Mesenchymal stem cell (in vitro differentiated cells and primary cell): Measurements from ENCODE around the gene DAB1.

Experiments used
- DNase-seq: peaks from one replicate; pipeline ENCODE4 v3.0.0-alpha.2; 2013
- H2AFZ ChIP-seq: one replicate; pipeline ENCODE4 v1.6.1; 2013; ENCODE audit warnings: low read depth, mild to moderate bottlenecking, control low read depth, inconsistent platforms, low read length, moderate library complexity
- H2AK5ac ChIP-seq: 2 replicates; pipeline ENCODE4 v1.6.1; 2013; ENCODE audit warnings: low read length, moderate library complexity, mild to moderate bottlenecking, inconsistent platforms; ENCODE audit not compliant: severe bottlenecking
- H2BK120ac ChIP-seq: one replicate; pipeline ENCODE4 v1.6.1; 2013; ENCODE audit warnings: low read depth, mild to moderate bottlenecking, inconsistent platforms, low read length, moderate library complexity
- H2BK12ac ChIP-seq, 2 experiments: one replicate each; pipeline ENCODE4 v1.6.1; 2013; ENCODE audit warnings: inconsistent platforms in 2 of 2, low read length in 2 of 2, mild to moderate bottlenecking in 2 of 2, moderate library complexity in 2 of 2, control low read depth in 1 of 2
- H2BK15ac ChIP-seq: one replicate; pipeline ENCODE4 v1.6.1; 2013; ENCODE audit warnings: mild to moderate bottlenecking, low read depth, inconsistent platforms; ENCODE audit not compliant: poor library complexity, severe bottlenecking
- H2BK5ac ChIP-seq: 2 replicates; pipeline ENCODE4 v1.6.1; 2013; ENCODE audit warnings: low read depth, mild to moderate bottlenecking, low read length, control low read depth, inconsistent platforms; ENCODE audit not compliant: poor library complexity, severe bottlenecking
- H3K14ac ChIP-seq, 2 experiments: one replicate each; pipeline ENCODE4 v1.6.1; 2013; ENCODE audit warnings: inconsistent platforms in 2 of 2, low read length in 2 of 2, control low read depth in 1 of 2, mild to moderate bottlenecking in 1 of 2, moderate library complexity in 1 of 2
- H3K18ac ChIP-seq, 2 experiments: one replicate each; pipeline ENCODE4 v1.6.1; 2013; ENCODE audit warnings: inconsistent platforms in 2 of 2, low read length in 2 of 2, control low read depth in 1 of 2, low read depth in 1 of 2, mild to moderate bottlenecking in 1 of 2
- H3K23ac ChIP-seq, 2 experiments: one replicate each; pipeline ENCODE4 v1.6.1; 2013; ENCODE audit warnings: inconsistent platforms in 2 of 2, low read length in 2 of 2, mild to moderate bottlenecking in 2 of 2, moderate library complexity in 2 of 2, control low read depth in 1 of 2
- H3K27ac ChIP-seq: 2 replicates; pipeline ENCODE4 v1.5.1; 2013; ENCODE audit warnings: mild to moderate bottlenecking, moderate library complexity, low read length, control low read depth, inconsistent platforms; ENCODE audit not compliant: poor library complexity, severe bottlenecking
- H3K27me3 ChIP-seq, 2 experiments: 2 replicates each; pipeline versions ENCODE4 v1.6.1 to v1.7.0; 2013; ENCODE audit warnings: low read length in 2 of 2, mild to moderate bottlenecking in 2 of 2, moderate library complexity in 2 of 2, control low read depth in 1 of 2, inconsistent platforms in 1 of 2; ENCODE audit not compliant: control insufficient read depth in 1 of 2, insufficient read depth in 1 of 2
- H3K36me3 ChIP-seq, 2 experiments: 2 replicates each; pipeline versions ENCODE4 v1.6.1 to v1.7.0; 2013; ENCODE audit warnings: low read length in 2 of 2, control low read depth in 1 of 2, inconsistent platforms in 1 of 2, low read depth in 1 of 2, mild to moderate bottlenecking in 1 of 2; ENCODE audit not compliant: insufficient read depth in 2 of 2, control insufficient read depth in 1 of 2
- H3K4ac ChIP-seq, 2 experiments: one replicate each; pipeline ENCODE4 v1.6.1; 2013; ENCODE audit warnings: inconsistent platforms in 2 of 2, low read length in 2 of 2, mild to moderate bottlenecking in 2 of 2, moderate library complexity in 2 of 2, control low read depth in 1 of 2, low read depth in 1 of 2
- H3K4me1 ChIP-seq: 2 replicates; pipeline ENCODE4 v1.6.1; 2013; ENCODE audit warnings: low read depth, low read length, control low read depth; ENCODE audit not compliant: control insufficient read depth, insufficient read depth
- H3K4me2 ChIP-seq: 2 replicates; pipeline ENCODE4 v1.6.1; 2013; ENCODE audit warnings: low read length, mild to moderate bottlenecking, inconsistent platforms; ENCODE audit not compliant: poor library complexity, severe bottlenecking
- H3K4me3 ChIP-seq, 2 experiments: 2 replicates each; pipeline versions ENCODE4 v1.5.1 to v1.7.0; 2013; ENCODE audit warnings: low read length in 2 of 2, mild to moderate bottlenecking in 2 of 2, control low read depth in 1 of 2, low read depth in 1 of 2; ENCODE audit not compliant: insufficient read depth in 1 of 2
- H3K79me1 ChIP-seq: replicated peaks from 2 replicates; pipeline ENCODE4 v1.6.1; 2013; ENCODE audit warnings: mild to moderate bottlenecking, control low read depth, low read length, inconsistent platforms; ENCODE audit not compliant: poor library complexity, severe bottlenecking
- H3K9ac ChIP-seq: 2 replicates; pipeline ENCODE4 v1.7.0; 2013; ENCODE audit warnings: mild to moderate bottlenecking, low read length, moderate library complexity
- H3K9me3 ChIP-seq: 2 replicates; pipeline ENCODE4 v1.7.0; 2013; ENCODE audit warnings: mild to moderate bottlenecking, low read length; ENCODE audit not compliant: control insufficient read depth
- H4K8ac ChIP-seq: one replicate; pipeline ENCODE4 v1.6.1; 2013; ENCODE audit warnings: inconsistent platforms, mild to moderate bottlenecking, low read length, moderate library complexity
- H4K91ac ChIP-seq: one replicate; pipeline ENCODE4 v1.6.1; 2013; ENCODE audit warnings: mild to moderate bottlenecking, low read length, inconsistent platforms
- WGBS: methylation state at CpG from one replicate; pipeline ENCODE4 v1.1.7; 2013; ENCODE audit warnings: mixed read lengths; 5-methylcytosine and 5-hydroxymethylcytosine counted together

DAB1 gene

GRCh38 chr1:57132993-57133622, 290.8 kb downstream of the DAB1 start:
- H3K23ac ChIP-seq = no peak overlapping the region
- 100% methylated on average over 2 of the region's 4 CpGs for WGBS
- H3K36me3 ChIP-seq = no peaks in the 10 kb centered on the region
- no peak overlapping the region for H3K14ac ChIP-seq
- H3K4me1 ChIP-seq = no peaks in the 10 kb centered on the region
- no peak overlapping the region for H3K4ac ChIP-seq
- no peak overlapping the region for H2BK15ac ChIP-seq
- H3K4me3 ChIP-seq = no peak overlapping the region
- H2BK5ac ChIP-seq = no peak overlapping the region
- no peaks in the 10 kb centered on the region for H3K9me3 ChIP-seq
- no peak overlapping the region for H2AK5ac ChIP-seq
- H4K91ac ChIP-seq = no peak overlapping the region
- no peak overlapping the region for H3K27ac ChIP-seq
- no peak overlapping the region for H2BK12ac ChIP-seq
- DNase-seq = no peak
- H3K79me1 ChIP-seq = no peaks in the 10 kb centered on the region
- H2AFZ ChIP-seq = no peak overlapping the region
- no peak overlapping the region for H3K4me2 ChIP-seq
- H3K18ac ChIP-seq = no peak overlapping the region
- H2BK120ac ChIP-seq = no peak overlapping the region
- peak overlapping the region; percentile 33 for H3K9ac ChIP-seq
- no peaks in the 10 kb centered on the region for H3K27me3 ChIP-seq
- H4K8ac ChIP-seq = no peak overlapping the region

DNA sequence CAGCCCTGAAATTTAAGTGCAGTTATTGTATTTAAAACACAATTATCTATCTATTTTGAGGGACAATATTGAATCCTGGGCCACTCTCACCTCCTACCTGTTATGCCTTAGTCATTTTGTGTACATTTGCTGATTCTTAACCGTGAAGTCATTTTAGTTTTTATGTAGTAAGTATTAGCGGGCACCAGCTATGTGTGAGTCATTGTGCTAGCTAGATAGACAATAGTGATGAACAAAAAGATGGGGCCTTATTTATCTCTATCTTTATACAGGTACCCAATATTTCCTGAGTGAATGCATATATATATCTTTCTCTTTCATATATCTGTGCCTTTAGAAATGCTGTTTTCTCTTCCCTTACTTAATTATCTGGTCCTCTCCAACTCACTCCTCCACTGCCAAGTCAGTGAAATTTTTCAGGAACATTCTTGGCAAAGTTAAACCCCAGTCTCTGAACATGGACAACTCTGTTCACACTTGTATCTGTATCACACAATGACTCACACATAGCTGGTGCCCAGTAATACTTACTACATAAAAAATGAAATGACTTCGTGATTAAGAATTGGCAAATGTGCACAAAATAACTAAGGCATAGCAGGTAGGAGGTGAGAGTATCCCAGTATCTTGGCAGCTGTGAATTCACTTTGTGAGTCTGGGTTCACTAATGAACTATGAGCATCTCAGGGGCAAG, 292.0 kb downstream of the DAB1 start:
- Histone ChIP-seq H2BK15ac (no peak overlapping the region), H3K9me3 (no peaks in the 10 kb centered on the region), H3K27ac (no peak overlapping the region), H3K9ac (peak overlapping the region; percentile 4), H2BK12ac (no peak overlapping the region), H3K4me2 (no peak overlapping the region), H4K91ac (no peak overlapping the region), H2AFZ (no peak overlapping the region), H3K4me3 (no peak overlapping the region), H4K8ac (no peak overlapping the region), H2AK5ac (no peak overlapping the region), H2BK5ac (no peak overlapping the region), H3K18ac (no peak overlapping the region), H3K4me1 (no peaks in the 10 kb centered on the region), H3K36me3 (no peaks in the 10 kb centered on the region), H3K4ac (no peak overlapping the region), H3K27me3 (no peaks in the 10 kb centered on the region), H3K23ac (no peak overlapping the region), H3K14ac (no peak overlapping the region), H2BK120ac (no peak overlapping the region), H3K79me1 (no peaks in the 10 kb centered on the region)
- no peak for DNase-seq
- 94% methylated on average over 3 of the region's 3 CpGs for WGBS

GRCh38 chr1:57131257-57131656, 292.6 kb downstream of the DAB1 start:
- no peak overlapping the region for H2AK5ac ChIP-seq
- peak overlapping the region; percentile 4 for H3K9ac ChIP-seq
- no peak overlapping the region for H3K14ac ChIP-seq
- no peak overlapping the region for H3K4me3 ChIP-seq
- H3K27ac ChIP-seq = no peak overlapping the region
- no peak for DNase-seq
- no CpG with 5 or more reads among the region's 1 CpG for WGBS
- H3K4ac ChIP-seq = no peak overlapping the region
- H3K4me2 ChIP-seq = no peak overlapping the region
- H2BK15ac ChIP-seq = no peak overlapping the region
- no peak overlapping the region for H4K91ac ChIP-seq
- H2BK5ac ChIP-seq = no peak overlapping the region
- H3K9me3 ChIP-seq = no peaks in the 10 kb centered on the region
- no peaks in the 10 kb centered on the region for H3K27me3 ChIP-seq
- no peak overlapping the region for H2BK12ac ChIP-seq
- H2AFZ ChIP-seq = no peak overlapping the region
- no peak overlapping the region for H3K18ac ChIP-seq
- no peak overlapping the region for H3K23ac ChIP-seq
- no peaks in the 10 kb centered on the region for H3K4me1 ChIP-seq
- no peak overlapping the region for H4K8ac ChIP-seq
- H3K36me3 ChIP-seq = no peaks in the 10 kb centered on the region
- H2BK120ac ChIP-seq = no peak overlapping the region
- no peaks in the 10 kb centered on the region for H3K79me1 ChIP-seq

- H3K18ac ChIP-seq = no peak overlapping the region
- H2AK5ac ChIP-seq = no peak overlapping the region
- H3K27me3 ChIP-seq = no peaks in the 10 kb centered on the region
- no peak overlapping the region for H3K4me3 ChIP-seq
- H4K91ac ChIP-seq = no peak overlapping the region
- no peak overlapping the region for H2AFZ ChIP-seq
- no peaks in the 10 kb centered on the region for H3K9me3 ChIP-seq
- no peak overlapping the region for H3K4me2 ChIP-seq
- no peak overlapping the region for H3K4ac ChIP-seq
- H3K27ac ChIP-seq = no peak overlapping the region
- no peak overlapping the region for H4K8ac ChIP-seq
- H3K79me1 ChIP-seq = no peaks in the 10 kb centered on the region
- WGBS = 83% methylated on average over 3 of the region's 4 CpGs
- no peak overlapping the region for H2BK120ac ChIP-seq
- H3K14ac ChIP-seq = no peak overlapping the region
- no peak overlapping the region for H2BK12ac ChIP-seq
- no peak overlapping the region for H2BK5ac ChIP-seq
- no peak for DNase-seq
- no peaks in the 10 kb centered on the region for H3K36me3 ChIP-seq
- no peak overlapping the region for H3K23ac ChIP-seq
- H2BK15ac ChIP-seq = no peak overlapping the region
- no peaks in the 10 kb centered on the region for H3K4me1 ChIP-seq
- no peak overlapping the region for H3K9ac ChIP-seq
Measured at GRCh38 chr1:57129865-57130264, 294.0 kb downstream of the DAB1 start.
